Type B pancreatic cell (in vitro differentiated cells): Measurements from ENCODE around the gene SEMA4A. TPM values are rescaled to one million over a fixed set of nuclear protein-coding genes. Genes with fewer than 3 reads are reported as not detected.

Experiments
- DNase-seq: peaks from one replicate; pipeline ENCODE4 v3.0.0; 2021; ENCODE audit warnings: mixed read lengths; ENCODE audit not compliant: unreplicated experiment; ENCODE audit errors: extremely low spot score
- H3K27ac Mint-ChIP-seq: 2 replicates; pipeline ENCODE4 v1.8.0; 2021; ENCODE audit warnings: mild to moderate bottlenecking, mixed read lengths
- H3K27me3 Mint-ChIP-seq: 2 replicates; pipeline ENCODE4 v1.8.0; 2021; ENCODE audit warnings: mixed read lengths
- H3K36me3 Mint-ChIP-seq: 2 replicates; pipeline ENCODE4 v1.8.0; 2021; ENCODE audit warnings: mixed read lengths
- H3K4me1 Mint-ChIP-seq: one replicate; pipeline ENCODE4 v1.8.0; 2021; ENCODE audit warnings: mixed read lengths; ENCODE audit not compliant: unreplicated experiment
- H3K4me3 Mint-ChIP-seq: 2 replicates; pipeline ENCODE4 v1.8.0; 2021; ENCODE audit warnings: mild to moderate bottlenecking, mixed read lengths
- H3K9me3 Mint-ChIP-seq: 2 replicates; pipeline ENCODE4 v1.8.0; 2021; ENCODE audit warnings: mixed read lengths
- CTCF ChIP-seq: fragments of 200-600 bp; sonication (generic); conservative IDR thresholded peaks from 2 replicates; pipeline ENCODE4 v1.5.0; 2021; ENCODE audit warnings: antibody characterized with exemption, mild to moderate bottlenecking
- long read RNA-seq: library from polyadenylated mRNA; unstranded; transcript quantifications from one replicate; pipeline ENCODE4 v2.0.0, GENCODE V29; 2020
- total RNA-seq: library from RNA; stranded (reverse); gene quantifications from 2 replicates; pipeline ENCODE4 v1.2.1, GENCODE V29; 2021; ENCODE audit warnings: low replicate concordance

SEMA4A gene
- 7.1 and 12.9 TPM in 2 replicates for total RNA-seq
- long read RNA-seq, partial matches to known transcripts: 1 of 4 reads
- long read RNA-seq, other reads (novel, unspliced or antisense): 1 of 4 reads

- DNase-seq: no peak
- H3K27me3 Mint-ChIP-seq: peaks cover 17% of the 10 kb centered on the region
- no peaks in the 10 kb centered on the region for H3K36me3 Mint-ChIP-seq
- no peak for TF ChIP-seq CTCF
- H3K27ac Mint-ChIP-seq: peak within 1 kb of the TSS; percentile 67
- no peaks in the 10 kb centered on the region for H3K9me3 Mint-ChIP-seq
- H3K4me3 Mint-ChIP-seq: no peak within 1 kb of the TSS
- peaks cover 20% of the 10 kb centered on the region for H3K4me1 Mint-ChIP-seq
Measured at GRCh38 chr1:156153362-156153761, at the start of gene SEMA4A. Gene SEMA4A, plus strand, starts transcription at chr1:156153585. Its CDS starts 994 bp downstream, at chr1:156154579.

GRCh38 chr1:156104065-156104810, 49.1 kb upstream of the SEMA4A start:
- DNase-seq: no peak
- no peaks in the 10 kb centered on the region for H3K27me3 Mint-ChIP-seq
- H3K36me3 Mint-ChIP-seq: no peaks in the 10 kb centered on the region
- peak overlapping the region; percentile 74 for H3K4me3 Mint-ChIP-seq
- no peaks in the 10 kb centered on the region for H3K9me3 Mint-ChIP-seq
- no peak for TF ChIP-seq CTCF
- peaks cover 59% of the 10 kb centered on the region for H3K4me1 Mint-ChIP-seq
- peak overlapping the region; percentile 99 for H3K27ac Mint-ChIP-seq

- no peaks in the 10 kb centered on the region for H3K9me3 Mint-ChIP-seq
- DNase-seq: no peak
Measured at GRCh38 chr1:156104861-156105832, 48.2 kb upstream of the SEMA4A start.

GRCh38 chr1:156106624-156107488, 46.5 kb upstream of the SEMA4A start:
- TF ChIP-seq CTCF: no peak
- Mint-ChIP-seq H3K36me3 (no peaks in the 10 kb centered on the region), H3K27ac (peak overlapping the region; percentile 99), H3K27me3 (no peaks in the 10 kb centered on the region), H3K9me3 (no peaks in the 10 kb centered on the region), H3K4me3 (peak overlapping the region; percentile 79), H3K4me1 (peaks cover 47% of the 10 kb centered on the region)
- DNase-seq: no peak

More at GRCh38 chr1:156104861-156105832, 48.2 kb upstream of the SEMA4A start:
- Mint-ChIP-seq H3K4me3 (peak overlapping the region; percentile 83), H3K4me1 (peaks cover 56% of the 10 kb centered on the region), H3K27me3 (no peaks in the 10 kb centered on the region), H3K27ac (peak overlapping the region; percentile 99), H3K36me3 (no peaks in the 10 kb centered on the region)
- peak; percentile 50 for TF ChIP-seq CTCF

- Mint-ChIP-seq H3K4me3 (no peak overlapping the region), H3K27ac (peak overlapping the region; percentile 99), H3K36me3 (no peaks in the 10 kb centered on the region), H3K4me1 (peaks cover 39% of the 10 kb centered on the region), H3K9me3 (no peaks in the 10 kb centered on the region), H3K27me3 (no peaks in the 10 kb centered on the region)
- TF ChIP-seq CTCF: no peak
- DNase-seq: no peak
Measured at GRCh38 chr1:156108057-156108456, 45.3 kb upstream of the SEMA4A start.
